CD1c-positive myeloid dendritic cell (primary cell): ENCODE measurements around the gene GNA15.

Experiments used
- DNase-seq: peaks from one replicate; pipeline ENCODE4 v3.0.0-alpha.2; 2016; ENCODE audit errors: extremely low spot score

The GNA15 gene

GRCh38 chr19:3175781-3176714, 40.2 kb downstream of the GNA15 start:
- no peak for DNase-seq

- DNase-seq: peak; percentile 40
Measured at GRCh38 chr19:3176715-3177501, 41.1 kb downstream of the GNA15 start.

GRCh38 chr19:3178377-3178972, 42.6 kb downstream of the GNA15 start, which contains the start of gene S1PR4:
Gene S1PR4 (plus strand): TSS chr19:3178769. CDS start chr19:3178793, 24 bp downstream.
- DNase-seq: peak; percentile 55

GRCh38 chr19:3178973-3179738, 43.3 kb downstream of the GNA15 start:
- peak; percentile 55 for DNase-seq

- DNase-seq: peak; percentile 44
Measured at GRCh38 chr19:3179739-3180293, 44.0 kb downstream of the GNA15 start.

GRCh38 chr19:3183721-3184641, 48.1 kb downstream of the GNA15 start:
- DNase-seq: no peak

GRCh38 chr19:3184847-3185460, 49.1 kb downstream of the GNA15 start:
- DNase-seq: no peak

GRCh38 chr19:3185461-3186159, 49.8 kb downstream of the GNA15 start, which contains the start of gene NCLN:
Gene NCLN (plus strand): TSS chr19:3185930. CDS start chr19:3186031, 101 bp downstream.
- DNase-seq: peak; percentile 96

GRCh38 chr19:3186160-3186688, 50.4 kb downstream of the GNA15 start:
- no peak for DNase-seq

GRCh38 chr19:3186891-3187661, 51.2 kb downstream of the GNA15 start:
- peak; percentile 62 for DNase-seq

GRCh38 chr19:3187662-3188511, 52.1 kb downstream of the GNA15 start:
- no peak for DNase-seq

- DNase-seq: no peak
Measured at GRCh38 chr19:3188627-3189596, 53.1 kb downstream of the GNA15 start.

GRCh38 chr19:3189702-3190469, 54.1 kb downstream of the GNA15 start:
- DNase-seq: no peak

GRCh38 chr19:3190470-3190770, 54.6 kb downstream of the GNA15 start:
- no peak for DNase-seq
